ENCODE results near the gene CD151.

DNA sequence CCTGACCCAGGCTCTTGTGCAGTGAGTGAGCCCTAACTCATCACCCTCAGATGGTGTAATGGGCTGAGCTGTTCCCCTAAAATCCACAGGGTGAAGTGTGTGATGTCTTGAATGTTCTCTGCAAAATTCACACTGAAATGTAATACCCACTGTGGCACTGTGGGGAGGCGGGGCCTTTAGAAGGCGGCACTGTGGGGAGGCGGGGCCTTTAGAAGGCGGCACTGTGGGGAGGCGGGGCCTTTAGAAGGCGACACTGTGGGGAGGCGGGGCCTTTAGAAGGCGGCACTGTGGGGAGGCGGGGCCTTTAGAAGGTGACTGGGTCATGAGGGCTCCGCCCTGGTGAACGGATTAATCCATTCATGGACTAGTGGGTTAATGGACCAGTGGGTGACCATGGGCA is 44.8 kb downstream of the CD151 start:
- TF ChIP-seq CTCF (IDR thresholded peaks at IDR 0.05; ENCODE audit: poor library complexity) = no peak
- TF ChIP-seq EZH2phosphoT487 (IDR thresholded peaks at IDR 0.05; ENCODE audit: low read depth, severe bottlenecking, unreplicated experiment) = no peak
